Measurements from ENCODE around the gene RBMS2.
"Not testable (repeated sequence)": the region's sequence is repeated elsewhere in the genome, so short reads cannot be mapped to it uniquely, and the experiment has no call there.

GRCh38 chr12:56577248-56577647 lies 55.6 kb downstream of the RBMS2 start:
- not testable (repeated sequence) for TF ChIP-seq CTCF (optimal IDR thresholded peaks at IDR 0.05 in 1 of 3, IDR thresholded peaks at IDR 0.05 in 1 of 3, conservative IDR thresholded peaks at IDR 0.05 in 1 of 3; ENCODE audit: extremely low read depth in 1 of 3, insufficient read depth in 2 of 3, low read length in 3 of 3); EZH2 (IDR thresholded peaks at IDR 0.05; ENCODE audit: low read length)
